ENCODE results near the gene COL4A2.
"Not testable (repeated sequence)": the region's sequence is repeated elsewhere in the genome, so short reads cannot be mapped to it uniquely, and the experiment has no call there.

Gene COL4A2

DNA sequence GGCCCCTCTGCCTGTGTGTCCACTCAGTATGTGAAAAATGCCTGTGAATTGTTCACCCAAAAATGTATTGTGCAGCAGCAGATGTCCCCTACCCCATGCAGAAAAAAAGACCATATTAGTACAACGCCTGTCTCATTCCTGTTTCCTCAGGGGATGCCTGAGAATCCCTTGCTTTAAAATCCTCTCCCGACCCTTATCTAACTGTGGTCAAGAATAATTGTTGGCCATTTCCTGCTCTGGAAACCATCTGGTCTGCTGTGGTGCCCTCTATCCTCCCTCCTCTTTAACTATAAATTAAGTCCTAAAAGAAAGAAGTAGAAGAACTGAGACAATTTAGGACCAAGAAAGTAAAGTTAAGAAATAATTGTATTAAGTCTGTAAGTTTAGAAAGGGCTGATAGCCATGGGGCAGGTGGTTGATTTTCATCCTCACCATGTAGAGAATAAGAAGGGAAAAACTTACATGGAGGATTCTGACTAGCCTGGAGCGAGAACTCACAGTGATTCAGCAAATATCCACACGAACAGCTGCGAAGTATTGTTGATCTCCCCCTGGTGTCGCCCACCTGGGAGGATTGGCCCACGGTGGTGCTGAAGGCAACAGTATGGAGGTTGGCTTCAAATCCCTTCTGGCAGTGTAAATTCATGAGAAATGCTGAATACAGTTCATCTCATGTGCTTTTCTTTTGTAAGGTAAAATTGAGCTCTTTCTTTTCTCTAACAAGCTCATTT, 85.6 kb downstream of the COL4A2 start:
- no peak overlapping the region for H2AFZ ChIP-seq (ENCODE audit: low read length)
- H3F3A ChIP-seq (ENCODE audit: low read depth), result no peaks in the 10 kb centered on the region
- H4K20me1 ChIP-seq (ENCODE audit: insufficient read depth, low read length, poor library complexity, severe bottlenecking), result no peaks in the 10 kb centered on the region
- no peaks in the 10 kb centered on the region for H3K27me3 ChIP-seq (ENCODE audit: insufficient read depth, low read length, poor library complexity, severe bottlenecking)
- no peak overlapping the region for H3K4me3 ChIP-seq (ENCODE audit: low read length, poor library complexity, severe bottlenecking)
- H3K79me2 ChIP-seq (ENCODE audit: insufficient read depth, low read length), result no peaks in the 10 kb centered on the region
- no peaks in the 10 kb centered on the region for H3K9me3 ChIP-seq (ENCODE audit: insufficient read depth, low read depth, low read length)
- H3K9me2 ChIP-seq (replicated peaks; ENCODE audit: low read depth, low read length), result no peaks in the 10 kb centered on the region
- H3K4me1 ChIP-seq (ENCODE audit: insufficient read depth, low read length, poor library complexity, severe bottlenecking), result peaks cover 9% of the 10 kb centered on the region
- H3K36me3 ChIP-seq (ENCODE audit: insufficient read depth, low read length), result no peaks in the 10 kb centered on the region
- H3K4me2 ChIP-seq (ENCODE audit: low read depth, low read length, poor library complexity, severe bottlenecking), result no peak overlapping the region
- no peak overlapping the region for H3K9ac ChIP-seq (ENCODE audit: low read depth, low read length, poor library complexity, severe bottlenecking)
- TF ChIP-seq EZH2phosphoT487 (IDR thresholded peaks at IDR 0.05; ENCODE audit: borderline replicate concordance), result no peak
- TF ChIP-seq, protein P1, sequence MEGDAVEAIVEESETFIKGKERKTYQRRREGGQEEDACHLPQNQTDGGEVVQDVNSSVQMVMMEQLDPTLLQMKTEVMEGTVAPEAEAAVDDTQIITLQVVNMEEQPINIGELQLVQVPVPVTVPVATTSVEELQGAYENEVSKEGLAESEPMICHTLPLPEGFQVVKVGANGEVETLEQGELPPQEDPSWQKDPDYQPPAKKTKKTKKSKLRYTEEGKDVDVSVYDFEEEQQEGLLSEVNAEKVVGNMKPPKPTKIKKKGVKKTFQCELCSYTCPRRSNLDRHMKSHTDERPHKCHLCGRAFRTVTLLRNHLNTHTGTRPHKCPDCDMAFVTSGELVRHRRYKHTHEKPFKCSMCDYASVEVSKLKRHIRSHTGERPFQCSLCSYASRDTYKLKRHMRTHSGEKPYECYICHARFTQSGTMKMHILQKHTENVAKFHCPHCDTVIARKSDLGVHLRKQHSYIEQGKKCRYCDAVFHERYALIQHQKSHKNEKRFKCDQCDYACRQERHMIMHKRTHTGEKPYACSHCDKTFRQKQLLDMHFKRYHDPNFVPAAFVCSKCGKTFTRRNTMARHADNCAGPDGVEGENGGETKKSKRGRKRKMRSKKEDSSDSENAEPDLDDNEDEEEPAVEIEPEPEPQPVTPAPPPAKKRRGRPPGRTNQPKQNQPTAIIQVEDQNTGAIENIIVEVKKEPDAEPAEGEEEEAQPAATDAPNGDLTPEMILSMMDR (conservative IDR thresholded peaks at IDR 0.05; ENCODE audit: low read length), result no peak

DNA sequence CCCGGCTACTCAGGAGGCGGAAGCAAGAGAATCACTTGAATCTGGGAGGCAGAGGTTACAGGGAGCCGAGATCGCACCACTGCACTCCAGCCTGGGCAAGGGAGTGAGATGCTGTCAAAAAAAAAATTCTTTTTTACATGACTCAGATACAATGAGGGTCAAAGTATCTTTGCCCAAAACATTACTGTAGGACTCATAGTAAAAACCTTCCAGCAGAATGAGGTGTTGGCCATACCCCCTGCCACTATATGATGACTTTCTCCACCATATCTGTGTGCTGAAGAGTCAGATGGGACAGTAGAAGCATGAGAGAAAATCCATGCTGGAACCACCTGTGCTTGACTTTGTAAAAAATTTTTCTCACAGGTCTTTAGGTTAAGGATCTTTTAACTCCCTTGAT, 86.7 kb downstream of the COL4A2 start:
- H3K27me3 ChIP-seq (ENCODE audit: insufficient read depth, low read length, poor library complexity, severe bottlenecking), result no peaks in the 10 kb centered on the region
- H3K9me3 ChIP-seq (ENCODE audit: insufficient read depth, low read depth, low read length), result no peaks in the 10 kb centered on the region
- no peaks in the 10 kb centered on the region for H3K79me2 ChIP-seq (ENCODE audit: insufficient read depth, low read length)
- no peaks in the 10 kb centered on the region for H4K20me1 ChIP-seq (ENCODE audit: insufficient read depth, low read length, poor library complexity, severe bottlenecking)
- no peak overlapping the region for H3K4me2 ChIP-seq (ENCODE audit: low read depth, low read length, poor library complexity, severe bottlenecking)
- H3K4me1 ChIP-seq (ENCODE audit: insufficient read depth, low read length, poor library complexity, severe bottlenecking), result no peaks in the 10 kb centered on the region
- no peaks in the 10 kb centered on the region for H3F3A ChIP-seq (ENCODE audit: low read depth)
- no peak overlapping the region for H3K9ac ChIP-seq (ENCODE audit: low read depth, low read length, poor library complexity, severe bottlenecking)
- TF ChIP-seq, protein P1 (conservative IDR thresholded peaks at IDR 0.05; ENCODE audit: low read length), result no peak
- H3K9me2 ChIP-seq (replicated peaks; ENCODE audit: low read depth, low read length), result no peaks in the 10 kb centered on the region
- no peaks in the 10 kb centered on the region for H3K36me3 ChIP-seq (ENCODE audit: insufficient read depth, low read length)
- no peak overlapping the region for H3K4me3 ChIP-seq (ENCODE audit: low read length, poor library complexity, severe bottlenecking)
- no peak overlapping the region for H2AFZ ChIP-seq (ENCODE audit: low read length)

DNA sequence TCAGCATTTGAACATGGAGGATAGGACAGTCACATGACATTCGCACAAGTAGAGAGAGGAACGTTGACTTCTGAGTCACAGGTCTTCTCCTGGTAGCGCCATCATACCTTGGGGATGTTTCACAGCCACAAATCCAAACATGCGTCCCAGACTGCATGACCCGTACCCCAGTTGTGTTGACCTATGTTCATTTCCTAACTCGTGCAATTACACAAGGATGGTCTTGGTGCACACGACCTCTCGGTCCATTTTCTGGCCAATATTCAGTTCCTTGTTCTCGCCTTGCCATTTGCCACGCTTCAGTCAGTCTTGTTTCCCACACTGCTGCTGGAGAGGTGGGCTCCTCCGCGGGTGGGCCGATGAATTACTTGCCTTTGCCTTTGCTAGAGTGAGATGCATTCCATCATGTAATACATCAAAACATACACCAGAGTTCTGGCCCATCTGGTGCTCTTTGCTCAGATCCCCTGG, 87.3 kb downstream of the COL4A2 start:
- H2AFZ ChIP-seq (ENCODE audit: low read length), result no peak overlapping the region
- H3K27me3 ChIP-seq (ENCODE audit: insufficient read depth, low read length, poor library complexity, severe bottlenecking), result no peaks in the 10 kb centered on the region
- H3K79me2 ChIP-seq (ENCODE audit: insufficient read depth, low read length), result no peaks in the 10 kb centered on the region
- H3K36me3 ChIP-seq (ENCODE audit: insufficient read depth, low read length), result no peaks in the 10 kb centered on the region
- no peak overlapping the region for H3K4me3 ChIP-seq (ENCODE audit: low read length, poor library complexity, severe bottlenecking)
- H3K4me1 ChIP-seq (ENCODE audit: insufficient read depth, low read length, poor library complexity, severe bottlenecking), result no peaks in the 10 kb centered on the region
- no peak overlapping the region for H3K4me2 ChIP-seq (ENCODE audit: low read depth, low read length, poor library complexity, severe bottlenecking)
- H3K9me3 ChIP-seq (ENCODE audit: insufficient read depth, low read depth, low read length), result no peaks in the 10 kb centered on the region
- H4K20me1 ChIP-seq (ENCODE audit: insufficient read depth, low read length, poor library complexity, severe bottlenecking), result no peaks in the 10 kb centered on the region
- no peaks in the 10 kb centered on the region for H3F3A ChIP-seq (ENCODE audit: low read depth)
- H3K9ac ChIP-seq (ENCODE audit: low read depth, low read length, poor library complexity, severe bottlenecking), result no peak overlapping the region
- H3K9me2 ChIP-seq (replicated peaks; ENCODE audit: low read depth, low read length), result no peaks in the 10 kb centered on the region
- TF ChIP-seq EZH2phosphoT487 (IDR thresholded peaks at IDR 0.05; ENCODE audit: borderline replicate concordance), result no peak
- TF ChIP-seq, protein P1 (conservative IDR thresholded peaks at IDR 0.05; ENCODE audit: low read length), result no peak

DNA sequence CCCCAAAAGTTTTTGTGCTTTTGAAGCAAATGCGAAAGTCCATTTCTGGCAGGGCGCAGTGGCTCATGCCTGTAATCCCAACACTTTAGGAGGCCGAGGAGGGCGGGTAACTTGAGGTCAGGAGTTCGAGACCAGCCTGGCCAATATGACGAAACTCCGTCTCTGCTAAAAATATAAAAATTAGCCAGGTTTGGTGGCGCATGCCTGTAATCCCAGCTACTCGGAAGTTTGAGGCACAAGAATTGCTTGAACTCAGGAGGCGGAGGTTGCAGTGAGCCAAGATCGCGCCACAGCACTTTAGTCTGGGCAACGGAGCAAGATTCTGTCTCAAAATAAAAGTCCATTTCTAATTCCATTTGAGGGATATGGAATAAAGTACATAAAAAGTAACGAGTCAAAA, 88.5 kb downstream of the COL4A2 start:
- not testable (repeated sequence) for H3K9ac ChIP-seq (ENCODE audit: low read depth, low read length, poor library complexity, severe bottlenecking); H3K9me3 ChIP-seq (ENCODE audit: insufficient read depth, low read depth, low read length); H2AFZ ChIP-seq (ENCODE audit: low read length); H3K4me2 ChIP-seq (ENCODE audit: low read depth, low read length, poor library complexity, severe bottlenecking); H3F3A ChIP-seq (ENCODE audit: low read depth); H3K4me1 ChIP-seq (ENCODE audit: insufficient read depth, low read length, poor library complexity, severe bottlenecking); H3K79me2 ChIP-seq (ENCODE audit: insufficient read depth, low read length); H3K9me2 ChIP-seq (replicated peaks; ENCODE audit: low read depth, low read length); H3K27me3 ChIP-seq (ENCODE audit: insufficient read depth, low read length, poor library complexity, severe bottlenecking); H3K4me3 ChIP-seq (ENCODE audit: low read length, poor library complexity, severe bottlenecking); H4K20me1 ChIP-seq (ENCODE audit: insufficient read depth, low read length, poor library complexity, severe bottlenecking); H3K36me3 ChIP-seq (ENCODE audit: insufficient read depth, low read length)
